Natural killer cell (primary cell): ENCODE data around the gene RBPJ. TPM values are rescaled to one million over a fixed set of nuclear protein-coding genes. Genes with fewer than 3 reads are reported as not detected.
"Not testable (repeated sequence)": the region's sequence is repeated elsewhere in the genome, so short reads cannot be mapped to it uniquely, and the experiment has no call there.

Source experiments
- ATAC-seq, 3 donors: fragments of 150-1000 bp in 2 of 3; fragments of 200-7000 bp in 1 of 3; cut with Tn5 transposase; 1 replicate in 1 of 3; 2 replicates in 2 of 3; pipeline ENCODE4 v1.10.0; 2021; ENCODE audit warnings: mild to moderate bottlenecking in 2 of 3, moderate library complexity in 2 of 3
- DNase-seq, 2 donors: peaks; one replicate each; pipeline versions ENCODE4 v3.0.0 to v3.0.0-alpha.2; 2013 to 2021; ENCODE audit warnings: mixed read lengths in 1 of 2
- H3K27ac ChIP-seq: one replicate; pipeline ENCODE4 v1.5.1; 2013; ENCODE audit warnings: mild to moderate bottlenecking, low read length
- H3K27me3 ChIP-seq: one replicate; pipeline ENCODE4 v1.6.1; 2013; ENCODE audit warnings: low read length; ENCODE audit not compliant: control insufficient read depth, insufficient read depth
- H3K36me3 ChIP-seq: one replicate; pipeline ENCODE4 v1.6.1; 2013; ENCODE audit warnings: low read length; ENCODE audit not compliant: control insufficient read depth, insufficient read depth
- H3K4me1 ChIP-seq: one replicate; pipeline ENCODE4 v1.6.1; 2013; ENCODE audit warnings: low read length; ENCODE audit not compliant: control insufficient read depth, insufficient read depth
- H3K4me3 ChIP-seq: one replicate; pipeline ENCODE4 v1.5.1; 2013; ENCODE audit warnings: low read length
- H3K9me3 ChIP-seq: one replicate; pipeline ENCODE4 v1.6.1; 2013; ENCODE audit warnings: low read length; ENCODE audit not compliant: control insufficient read depth, insufficient read depth
- H3K27ac Mint-ChIP-seq, 2 donors: one replicate each; pipeline ENCODE4 v1.8.0; 2022; ENCODE audit warnings: mild to moderate bottlenecking in 2 of 2, mixed read lengths in 2 of 2, moderate library complexity in 1 of 2
- H3K27me3 Mint-ChIP-seq, 2 donors: one replicate each; pipeline ENCODE4 v1.8.0; 2022; ENCODE audit warnings: low read depth in 2 of 2, mixed read lengths in 2 of 2
- H3K36me3 Mint-ChIP-seq: one replicate; pipeline ENCODE4 v1.8.0; 2022; ENCODE audit warnings: mixed read lengths
- H3K4me1 Mint-ChIP-seq, 2 donors: one replicate each; pipeline ENCODE4 v1.8.0; 2022; ENCODE audit warnings: mixed read lengths in 2 of 2
- H3K4me3 Mint-ChIP-seq: one replicate; pipeline ENCODE4 v1.8.0; 2022; ENCODE audit warnings: mild to moderate bottlenecking, moderate library complexity, mixed read lengths
- H3K9me3 Mint-ChIP-seq, 2 donors: one replicate each; pipeline ENCODE4 v1.8.0; 2022; ENCODE audit warnings: mixed read lengths in 2 of 2
- WGBS: methylation state at CpG from one replicate; pipeline ENCODE4 v1.1.7; 2013; ENCODE audit warnings: missing lambda C conversion rate; ENCODE audit not compliant: insufficient coverage; 5-methylcytosine and 5-hydroxymethylcytosine counted together
- intact Hi-C: fragments of 100-400 bp; cut with micrococcal nuclease; formaldehyde crosslinking; loops from one replicate; pipeline ENCODE4 v1.14.2; 2022
- total RNA-seq, 4 donors: library from RNA; stranded (reverse); fragments of 120-200 nt in 1 of 4; gene quantifications; one replicate each; pipeline versions ENCODE4 v1.2.3 to v1.2.4, GENCODE V29; 2013 to 2022
- TF ChIP-seq, protein P1 (sequence below): fragments of 200-600 bp; IDR thresholded peaks from one replicate; pipeline ENCODE4 v1.8.0; 2022; ENCODE audit warnings: antibody characterized with exemption

RBPJ gene
- total RNA-seq, 3 donors from 2014 or later (not counting 1 experiment from before 2014, with no cell fraction given), result 46.4 to 53.3 (median 48.8) TPM

DNA sequence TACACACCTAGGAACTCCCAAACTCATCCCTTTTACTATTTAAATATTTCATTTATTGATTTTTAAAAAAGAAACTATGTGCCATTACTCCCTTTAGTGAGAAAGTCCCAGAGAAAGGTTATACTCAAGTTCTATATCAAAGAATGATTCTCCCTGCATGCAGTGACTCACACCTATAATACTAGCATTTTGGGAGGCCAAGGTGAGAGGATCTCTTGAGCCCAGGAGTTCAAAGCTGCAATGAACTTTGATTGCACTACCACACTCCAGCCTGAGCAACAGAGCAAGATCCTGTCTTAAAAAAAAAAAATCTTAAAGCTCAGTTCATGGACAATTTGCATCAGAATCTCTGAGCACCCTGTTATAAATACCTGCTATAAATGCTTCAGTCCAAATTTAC lies 9.2 kb upstream of the RBPJ start:
- DNase-seq, result no peak
- H3K9me3 ChIP-seq, result peaks cover 6% of the 10 kb centered on the region
- H3K4me1 ChIP-seq, result peaks cover 27% of the 10 kb centered on the region
- Mint-ChIP-seq H3K9me3 (peaks cover 4 to 5% of the 10 kb centered on the region in 2 donors), H3K4me1 (peaks cover 7 to 9% of the 10 kb centered on the region in 2 donors), H3K36me3 (peaks cover 7% of the 10 kb centered on the region), H3K27me3 (no peaks in the 10 kb centered on the region), H3K27ac (peak overlapping the region in 1 of 2 donors; percentile 67), H3K4me3 (no peak overlapping the region)
- H3K4me3 ChIP-seq, result no peak overlapping the region
- intact Hi-C loops, result no loop called here
- no peaks in the 10 kb centered on the region for H3K27me3 ChIP-seq
- TF ChIP-seq, protein P1, sequence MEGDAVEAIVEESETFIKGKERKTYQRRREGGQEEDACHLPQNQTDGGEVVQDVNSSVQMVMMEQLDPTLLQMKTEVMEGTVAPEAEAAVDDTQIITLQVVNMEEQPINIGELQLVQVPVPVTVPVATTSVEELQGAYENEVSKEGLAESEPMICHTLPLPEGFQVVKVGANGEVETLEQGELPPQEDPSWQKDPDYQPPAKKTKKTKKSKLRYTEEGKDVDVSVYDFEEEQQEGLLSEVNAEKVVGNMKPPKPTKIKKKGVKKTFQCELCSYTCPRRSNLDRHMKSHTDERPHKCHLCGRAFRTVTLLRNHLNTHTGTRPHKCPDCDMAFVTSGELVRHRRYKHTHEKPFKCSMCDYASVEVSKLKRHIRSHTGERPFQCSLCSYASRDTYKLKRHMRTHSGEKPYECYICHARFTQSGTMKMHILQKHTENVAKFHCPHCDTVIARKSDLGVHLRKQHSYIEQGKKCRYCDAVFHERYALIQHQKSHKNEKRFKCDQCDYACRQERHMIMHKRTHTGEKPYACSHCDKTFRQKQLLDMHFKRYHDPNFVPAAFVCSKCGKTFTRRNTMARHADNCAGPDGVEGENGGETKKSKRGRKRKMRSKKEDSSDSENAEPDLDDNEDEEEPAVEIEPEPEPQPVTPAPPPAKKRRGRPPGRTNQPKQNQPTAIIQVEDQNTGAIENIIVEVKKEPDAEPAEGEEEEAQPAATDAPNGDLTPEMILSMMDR, result no peak
- peak in 1 of 3 donors; percentile 36 for ATAC-seq
- H3K36me3 ChIP-seq, result no peaks in the 10 kb centered on the region
- no peak overlapping the region for H3K27ac ChIP-seq

DNA sequence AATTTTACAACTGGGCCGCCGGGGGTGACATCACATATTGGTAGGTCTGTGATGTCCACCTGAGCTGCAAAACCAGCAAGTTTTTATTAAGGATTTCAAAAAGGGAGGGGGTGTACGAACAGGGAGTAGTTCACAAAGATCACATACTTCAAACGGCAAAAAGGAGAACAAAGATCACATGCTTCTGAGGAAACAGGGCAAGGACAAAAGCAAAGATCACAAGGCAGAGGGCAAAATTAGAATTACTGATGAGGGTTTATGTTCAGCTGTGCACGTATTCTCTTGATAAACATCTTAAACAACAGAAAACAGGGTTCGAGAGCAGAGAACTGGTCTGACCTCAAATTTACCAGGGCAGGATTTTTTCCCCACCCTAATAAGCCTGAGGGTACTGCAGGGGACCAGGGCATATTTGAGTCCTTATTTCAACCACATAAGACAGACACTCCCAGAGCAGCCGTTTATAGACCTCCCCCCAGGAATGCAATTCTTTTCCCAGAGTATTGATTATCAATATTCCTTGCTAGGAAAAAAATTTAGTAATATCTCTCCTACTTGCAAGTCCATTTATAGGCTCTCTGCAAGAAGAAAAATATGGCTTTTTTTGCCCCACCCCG lies 5.4 kb upstream of the RBPJ start:
- intact Hi-C loops, H3K4me3 Mint-ChIP-seq, H3K27me3 ChIP-seq, DNase-seq, ATAC-seq, H3K9me3 Mint-ChIP-seq, H3K4me3 ChIP-seq, H3K36me3 Mint-ChIP-seq, H3K36me3 ChIP-seq, H3K27ac Mint-ChIP-seq, H3K9me3 ChIP-seq, H3K27ac ChIP-seq: not testable (repeated sequence)
- H3K4me1 ChIP-seq, result peaks cover 38% of the 10 kb centered on the region
- 87% methylated on average over 8 of the region's 8 CpGs for WGBS
- Mint-ChIP-seq H3K27me3 (peaks cover 0 to 11% of the 10 kb centered on the region in 2 donors), H3K4me1 (peaks cover 23 to 25% of the 10 kb centered on the region in 2 donors)

DNA sequence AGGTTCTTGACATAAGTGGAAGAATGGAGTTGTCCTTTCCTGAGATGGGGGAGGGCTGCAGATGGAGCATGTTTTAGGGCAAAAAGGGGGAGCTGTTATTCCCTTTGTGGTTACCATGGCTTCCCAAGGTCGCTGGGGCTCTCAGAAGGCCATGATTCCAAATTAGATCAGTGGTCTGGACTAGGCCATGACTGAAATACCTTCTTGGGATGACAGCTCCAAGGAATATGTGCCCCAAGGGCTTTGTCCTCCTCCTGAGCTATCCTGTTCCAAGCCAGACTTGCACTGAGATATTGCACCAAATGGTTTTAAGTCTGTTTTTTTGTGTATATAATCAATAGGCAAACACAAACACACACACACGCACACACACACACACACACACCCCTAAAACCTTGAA lies 3.0 kb upstream of the RBPJ start:
- peaks cover 0 to 14% of the 10 kb centered on the region in 2 donors for H3K27me3 Mint-ChIP-seq
- Histone ChIP-seq H3K4me3 (no peak overlapping the region), H3K9me3 (peaks cover 6% of the 10 kb centered on the region), H3K4me1 (peaks cover 31% of the 10 kb centered on the region), H3K27ac (no peak overlapping the region), H3K27me3 (no peaks in the 10 kb centered on the region), H3K36me3 (no peaks in the 10 kb centered on the region)
- peak overlapping the region; percentile 92 to 96 for H3K27ac Mint-ChIP-seq
- no peak for ATAC-seq
- no peak for DNase-seq
- TF ChIP-seq, protein P1, result no peak
- peaks cover 27 to 38% of the 10 kb centered on the region in 2 donors for H3K4me1 Mint-ChIP-seq
- peak overlapping the region; percentile 91 for H3K4me3 Mint-ChIP-seq
- peaks cover 5 to 8% of the 10 kb centered on the region in 2 donors for H3K9me3 Mint-ChIP-seq
- intact Hi-C loops, result no loop called here
- 62% methylated on average over 2 of the region's 2 CpGs for WGBS
- peaks cover 7% of the 10 kb centered on the region for H3K36me3 Mint-ChIP-seq

DNA sequence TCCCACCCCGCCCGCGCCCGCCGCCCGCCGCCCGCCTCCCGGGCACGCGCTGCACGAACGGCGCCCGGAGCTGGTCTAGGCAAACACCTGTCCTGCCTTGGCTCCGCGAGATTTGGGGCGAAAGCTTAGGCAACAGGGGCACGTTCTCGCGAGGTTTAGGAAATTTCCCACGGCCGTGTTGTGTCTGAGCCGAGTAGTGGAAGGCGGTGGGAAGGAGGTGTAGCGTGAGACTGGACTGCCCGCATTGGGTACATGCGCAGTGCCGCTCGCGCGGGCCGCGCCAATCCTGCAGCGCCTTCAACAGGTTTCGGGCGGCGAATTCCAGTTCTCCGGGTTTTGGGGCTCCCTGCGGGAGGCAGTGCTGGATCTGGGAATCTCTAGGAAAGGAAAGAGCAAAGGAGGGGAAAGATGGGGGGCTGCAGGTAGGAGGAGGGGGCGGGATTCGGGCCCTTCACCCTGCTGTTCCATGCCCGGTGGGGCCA lies 1.3 kb upstream of the RBPJ start:
- peak; percentile 53 to 81 (median 71) for ATAC-seq
- H3K27ac Mint-ChIP-seq, result peak overlapping the region; percentile 92 to 96

More for the DNA sequence above, 1.3 kb upstream of the RBPJ start:
- Histone ChIP-seq H3K36me3 (no peaks in the 10 kb centered on the region), H3K4me1 (peaks cover 27% of the 10 kb centered on the region), H3K27ac (peak overlapping the region; percentile 95), H3K27me3 (no peaks in the 10 kb centered on the region), H3K4me3 (peak overlapping the region; percentile 96), H3K9me3 (peaks cover 6% of the 10 kb centered on the region)
- TF ChIP-seq, protein P1, result no peak
- Mint-ChIP-seq H3K36me3 (peaks cover 7% of the 10 kb centered on the region), H3K9me3 (peaks cover 5 to 8% of the 10 kb centered on the region in 2 donors), H3K27me3 (peaks cover 0 to 14% of the 10 kb centered on the region in 2 donors), H3K4me3 (peak overlapping the region; percentile 100), H3K4me1 (peaks cover 33 to 40% of the 10 kb centered on the region in 2 donors)
- WGBS, result under 1% methylated on average over 43 of the region's 43 CpGs
- peak; percentile 84 to 99 for DNase-seq
- intact Hi-C loops, result no loop called here
